HG03103 (cell line): ENCODE data around the gene PMEPA1.

ENCODE experiments used
- ATAC-seq: cut with Tn5 transposase; IDR thresholded peaks from one replicate; pipeline ENCODE4 v1.9.1; 2021; ENCODE audit warnings: low read depth; ENCODE audit not compliant: unreplicated experiment

Gene PMEPA1, protein sequence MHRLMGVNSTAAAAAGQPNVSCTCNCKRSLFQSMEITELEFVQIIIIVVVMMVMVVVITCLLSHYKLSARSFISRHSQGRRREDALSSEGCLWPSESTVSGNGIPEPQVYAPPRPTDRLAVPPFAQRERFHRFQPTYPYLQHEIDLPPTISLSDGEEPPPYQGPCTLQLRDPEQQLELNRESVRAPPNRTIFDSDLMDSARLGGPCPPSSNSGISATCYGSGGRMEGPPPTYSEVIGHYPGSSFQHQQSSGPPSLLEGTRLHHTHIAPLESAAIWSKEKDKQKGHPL

DNA sequence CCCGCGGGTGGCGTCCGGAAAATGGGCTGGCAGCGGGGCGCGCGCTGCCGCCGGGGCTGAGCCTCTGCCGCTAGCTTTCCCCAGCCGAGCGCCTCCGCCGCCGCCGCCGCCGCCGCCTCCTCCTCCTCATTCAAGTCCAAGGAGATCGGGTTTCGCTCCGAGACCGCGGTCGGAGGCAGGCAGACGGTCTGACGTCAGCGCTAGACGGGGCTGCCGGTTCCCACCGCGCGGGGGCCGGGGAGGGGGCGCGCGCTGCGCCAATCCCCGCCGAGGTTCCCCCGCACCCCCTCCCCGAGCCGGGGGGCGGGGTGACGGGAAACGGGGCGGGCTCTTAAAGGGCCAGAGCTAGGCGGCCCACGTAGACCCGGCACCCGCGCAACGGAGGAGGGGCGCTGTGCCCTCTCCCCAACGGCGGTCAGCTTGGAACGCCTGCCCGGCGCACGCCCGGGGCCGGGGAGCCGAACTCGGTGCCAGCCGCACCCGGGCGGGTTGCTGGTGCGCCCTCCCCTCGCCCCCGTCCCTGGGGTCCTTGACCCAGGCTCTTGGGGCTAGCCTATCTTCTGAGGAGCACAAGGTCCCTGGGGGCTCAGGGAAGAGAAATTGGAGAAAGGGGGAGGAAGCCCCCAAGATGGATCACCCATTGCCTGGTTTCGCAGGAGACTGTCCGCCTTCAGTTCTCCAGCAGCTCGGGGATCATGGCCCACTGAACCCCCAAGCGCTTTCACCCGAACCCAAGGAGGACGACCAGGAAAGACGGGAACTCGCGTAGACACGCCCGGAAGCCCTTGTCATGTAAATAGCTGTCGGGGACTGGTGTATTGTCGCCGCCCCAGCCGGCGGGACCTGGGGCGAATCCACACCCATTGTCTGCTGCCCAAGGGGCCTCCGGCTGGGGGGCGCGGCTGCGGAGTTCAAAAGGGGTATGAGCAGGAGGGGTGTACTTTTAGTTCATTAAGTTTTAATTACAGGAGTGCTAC lies at the start of gene PMEPA1:
PMEPA1 (minus strand) TSS at position 193 of the 977 bp plus-strand sequence. CDS start 433 bp downstream, outside the sequence.
- peak; percentile 71 for ATAC-seq

DNA sequence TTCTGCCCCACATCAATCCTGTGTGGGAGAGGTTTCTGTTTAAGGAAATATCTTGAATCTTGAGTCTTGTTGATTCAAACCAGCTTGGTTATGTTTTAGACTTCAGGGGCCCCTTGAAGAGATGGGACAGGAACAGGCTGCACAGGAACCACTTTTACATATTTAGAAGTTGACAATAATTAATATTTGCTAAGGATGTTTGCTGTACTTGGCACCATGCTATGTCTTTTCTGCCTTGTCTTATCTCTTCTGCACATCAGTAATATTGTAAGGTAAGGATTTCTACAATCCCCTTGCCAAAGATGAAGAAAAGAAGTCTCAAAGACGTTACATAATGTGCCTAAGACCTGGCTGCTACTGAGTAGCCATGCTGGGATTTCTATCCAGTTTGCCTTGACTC lies 48.0 kb upstream of the PMEPA1 start:
- ATAC-seq, result no peak

DNA sequence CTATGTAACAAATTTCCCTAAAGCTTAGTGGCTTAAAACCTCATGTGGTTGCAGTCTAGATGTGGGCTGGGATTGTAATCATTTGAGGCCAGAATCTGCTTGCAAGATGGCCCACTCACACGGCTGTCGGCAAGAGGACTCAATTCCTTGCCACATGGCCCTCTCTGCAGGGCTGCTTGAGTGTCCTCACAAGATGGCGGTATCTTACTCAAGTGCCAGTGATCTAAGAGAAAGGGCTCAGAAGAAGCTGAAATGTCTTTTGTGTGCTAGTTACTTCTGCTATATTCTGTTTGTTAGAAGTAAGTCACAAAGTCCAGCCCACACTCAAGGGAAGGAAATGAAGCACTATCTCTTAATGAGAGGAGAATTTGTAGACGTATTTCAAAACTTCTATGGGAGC lies 47.1 kb upstream of the PMEPA1 start:
- no peak for ATAC-seq

DNA sequence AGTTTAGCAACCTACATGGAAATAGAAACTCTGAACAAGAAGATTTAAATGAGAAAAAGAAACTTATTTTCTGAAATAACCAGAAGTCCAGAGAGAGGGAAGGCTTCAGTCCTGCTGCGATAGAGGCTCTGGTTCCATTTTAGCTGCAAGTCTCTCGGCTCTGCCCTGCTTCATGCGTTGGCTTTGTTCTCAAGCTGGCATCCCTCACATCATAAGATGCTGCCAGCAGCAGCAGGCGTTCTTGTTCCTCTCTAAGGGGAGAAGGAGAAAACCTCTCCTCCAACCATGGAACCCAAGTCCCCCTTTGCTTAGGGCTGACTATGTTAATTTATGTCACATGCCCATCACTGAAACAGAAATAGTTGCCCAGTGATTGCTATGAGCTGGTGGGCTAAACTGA lies 46.4 kb upstream of the PMEPA1 start:
- ATAC-seq, result no peak

DNA sequence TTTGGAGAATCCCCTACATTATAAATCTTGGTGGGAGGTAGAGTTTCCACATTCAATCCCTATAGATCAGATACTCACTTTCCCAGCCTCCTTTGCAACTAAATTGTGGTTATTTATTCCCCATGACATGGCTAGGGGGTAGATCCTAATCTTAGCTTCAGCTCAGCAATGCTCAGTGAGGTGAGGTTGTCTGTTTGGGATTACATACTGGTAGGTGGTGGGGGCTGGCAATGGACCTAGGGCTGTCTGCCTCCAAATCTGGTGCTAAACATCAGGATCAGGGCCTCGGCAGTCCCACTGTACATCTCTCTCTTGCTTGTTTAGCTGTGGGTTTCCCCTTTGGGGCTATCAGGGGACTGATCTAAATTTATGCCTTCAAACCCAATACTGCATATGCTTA lies 45.8 kb upstream of the PMEPA1 start:
- no peak for ATAC-seq

DNA sequence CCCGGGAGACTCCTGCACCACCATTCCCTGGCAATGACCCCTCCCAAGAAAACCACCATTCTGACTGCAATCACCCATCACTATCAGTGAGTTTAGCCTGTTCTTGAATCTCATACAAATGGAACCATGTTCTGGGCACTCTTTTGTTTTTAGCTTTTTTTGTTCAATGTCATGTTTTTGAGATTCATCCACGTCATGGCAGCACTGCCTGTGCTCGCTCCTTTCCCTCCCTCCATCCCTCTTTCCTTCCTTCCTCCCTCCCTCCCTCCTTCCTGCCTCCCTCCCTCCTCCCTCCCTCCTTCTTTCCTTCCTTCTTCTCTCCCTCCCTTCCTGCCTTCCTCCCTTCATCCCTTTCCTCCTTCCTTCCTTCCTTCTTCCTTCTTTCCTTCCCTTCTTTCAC lies 44.4 kb upstream of the PMEPA1 start:
- no peak for ATAC-seq

DNA sequence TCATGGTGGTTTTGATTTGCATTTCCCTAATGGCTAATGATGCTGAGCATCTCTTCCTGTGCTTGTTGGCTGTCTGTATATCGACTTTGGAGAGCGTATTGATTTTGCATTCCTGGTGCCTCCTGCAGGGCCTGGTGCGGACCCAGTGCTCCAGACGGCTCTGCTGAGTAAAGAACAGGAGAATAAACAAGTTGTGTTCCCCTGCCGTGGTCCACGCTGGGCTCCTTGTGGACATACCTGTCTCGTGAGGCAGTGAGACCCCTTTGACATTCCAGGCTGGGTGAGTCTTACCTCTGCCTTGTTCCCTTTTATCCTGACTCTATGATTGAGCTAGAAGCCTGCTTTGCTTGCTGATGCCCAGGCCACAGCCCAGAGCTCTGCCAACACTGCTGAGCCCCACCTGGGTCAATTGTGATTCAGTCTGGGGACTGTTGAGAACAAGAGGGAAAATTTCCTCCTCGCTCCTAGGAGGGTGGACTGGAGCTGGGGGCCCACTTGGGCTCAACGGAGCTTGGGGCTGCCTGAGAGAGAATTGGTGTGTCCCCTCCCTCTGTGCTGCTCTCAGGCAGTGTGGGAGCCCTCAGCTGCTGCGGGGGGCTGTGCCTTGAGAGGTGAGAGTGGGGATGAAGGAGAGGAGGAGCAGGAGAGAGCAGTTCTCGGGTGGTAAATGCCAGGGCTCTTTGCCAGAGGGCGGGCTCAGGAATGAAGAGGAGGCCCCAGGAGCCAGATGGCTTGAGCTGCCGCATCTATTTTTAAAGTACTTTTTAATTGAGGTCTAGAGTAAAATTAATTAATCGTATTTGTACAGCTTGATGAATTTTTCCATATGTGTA lies 43.7 kb upstream of the PMEPA1 start:
- ATAC-seq, result no peak

DNA sequence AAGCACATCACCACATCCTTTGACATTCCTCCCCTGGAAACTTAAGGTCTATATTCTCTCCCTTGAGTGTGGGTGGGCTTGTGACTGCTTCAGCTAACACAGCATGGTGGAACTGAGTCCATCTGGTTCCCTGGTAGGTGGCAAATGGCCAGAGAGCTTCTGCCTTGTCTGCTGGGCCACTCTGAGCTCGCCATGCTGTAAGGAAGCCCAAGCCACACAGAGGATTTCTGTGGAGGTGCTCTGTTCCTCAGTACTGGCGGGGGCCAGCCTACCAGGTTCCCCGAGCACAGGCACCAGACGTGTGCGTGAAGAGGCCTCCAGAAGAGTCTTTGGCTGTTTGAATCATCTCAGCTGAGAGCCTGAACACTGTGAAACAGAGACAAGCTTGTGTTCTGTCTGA lies 41.6 kb upstream of the PMEPA1 start:
- ATAC-seq, result no peak

DNA sequence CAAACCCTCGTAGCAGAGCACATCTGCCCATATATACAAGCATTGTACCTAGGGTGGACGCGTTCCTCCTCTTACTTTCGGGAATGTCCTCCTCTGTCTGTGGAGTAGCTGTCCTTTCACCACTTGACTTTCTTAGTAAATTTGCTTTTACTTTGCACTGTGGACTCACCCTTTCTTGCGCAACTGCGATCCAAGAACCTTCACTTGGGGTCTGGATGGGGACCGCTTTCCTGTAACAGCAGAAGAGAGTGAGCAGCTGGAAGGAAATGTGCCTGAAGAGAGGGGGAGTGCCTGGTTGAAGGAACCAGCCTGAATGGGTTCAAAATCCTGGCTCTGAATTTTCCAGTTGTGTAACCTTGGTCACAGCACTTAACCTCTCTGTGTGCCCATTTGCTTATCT lies 40.1 kb upstream of the PMEPA1 start:
- no peak for ATAC-seq

DNA sequence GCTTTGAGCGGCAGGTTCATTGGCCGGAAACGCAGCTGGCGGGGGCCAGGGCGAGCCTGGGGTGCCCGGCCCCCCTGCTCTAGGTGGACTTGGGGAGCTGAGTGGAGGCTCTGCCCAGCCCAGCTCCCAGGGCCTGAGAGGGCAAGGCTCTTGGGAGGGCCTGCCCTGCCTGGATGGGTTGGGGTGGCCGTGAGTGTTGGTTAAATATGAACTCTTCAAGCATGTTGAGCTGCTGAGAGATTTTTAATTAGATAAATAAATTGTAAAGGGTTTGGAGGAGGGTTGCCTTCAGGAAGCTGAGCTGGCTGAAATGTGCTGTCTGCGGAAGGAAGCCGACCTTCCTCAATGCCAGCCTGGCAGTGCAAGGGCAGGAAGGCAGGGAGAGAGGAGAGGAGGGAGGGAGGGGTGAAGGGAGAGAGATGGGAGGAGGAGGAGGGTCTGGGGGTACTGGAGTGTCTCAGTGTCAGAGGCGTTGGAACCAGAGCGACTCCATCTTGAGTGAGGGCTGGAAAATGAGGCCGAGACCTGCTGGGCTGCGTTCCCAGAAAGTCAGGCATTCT lies 39.4 kb upstream of the PMEPA1 start:
- ATAC-seq, result no peak

DNA sequence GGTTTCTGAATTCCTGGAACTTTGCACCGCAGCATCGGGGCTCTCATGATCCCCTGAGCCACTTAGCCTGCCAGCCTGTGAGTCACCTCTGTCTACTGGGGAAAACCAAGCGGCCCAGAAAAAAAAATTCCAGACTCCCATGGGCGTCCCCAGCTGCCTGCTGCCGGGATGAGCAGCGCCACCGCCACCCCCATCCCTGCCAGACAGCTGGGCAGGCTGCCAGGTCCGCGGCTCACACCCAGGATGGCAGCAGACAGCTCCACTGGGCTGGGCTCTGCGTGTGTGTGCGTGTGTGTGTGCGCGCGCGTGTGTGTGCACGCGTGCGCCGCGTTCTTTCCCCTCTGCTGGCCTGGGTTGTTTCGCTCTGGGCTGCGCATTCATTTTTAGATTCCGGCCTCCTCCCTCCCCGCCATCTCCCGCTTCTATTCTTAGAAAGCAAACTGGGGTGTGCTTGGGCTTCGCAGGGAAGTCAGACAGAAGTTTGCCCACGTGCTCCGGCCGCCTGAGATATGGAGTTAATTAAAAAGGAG lies 38.9 kb upstream of the PMEPA1 start:
- peak; percentile 62 for ATAC-seq

DNA sequence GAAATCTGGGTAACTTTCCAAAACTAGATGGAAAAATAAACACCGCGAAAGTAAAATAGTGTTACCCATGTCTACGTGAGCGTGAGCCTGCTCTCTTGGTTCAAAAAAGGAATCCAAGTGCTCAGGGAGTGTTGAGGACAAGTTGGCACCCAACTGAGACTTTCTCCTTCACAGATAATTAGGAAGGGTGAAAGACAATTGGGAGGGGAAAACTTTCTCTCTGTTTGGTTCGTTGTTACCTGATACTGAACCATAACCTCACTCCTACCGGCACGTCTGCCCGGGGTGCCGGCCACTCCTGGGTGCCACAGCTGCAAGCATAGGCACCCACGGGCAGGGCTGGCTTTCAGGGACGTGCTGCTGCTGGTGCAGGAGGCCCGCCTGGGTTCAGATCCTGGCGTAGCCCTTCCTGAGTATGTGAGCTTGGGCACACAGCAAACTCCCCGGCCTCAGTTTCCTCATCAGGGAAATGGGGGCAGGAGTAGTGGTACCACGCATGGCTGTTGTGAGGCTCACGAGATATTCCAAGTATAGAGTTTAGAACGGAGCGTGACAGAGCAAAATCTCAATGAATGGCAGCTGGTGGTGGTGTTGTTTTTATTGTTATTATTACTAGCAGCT lies 38.2 kb upstream of the PMEPA1 start:
- ATAC-seq, result no peak

DNA sequence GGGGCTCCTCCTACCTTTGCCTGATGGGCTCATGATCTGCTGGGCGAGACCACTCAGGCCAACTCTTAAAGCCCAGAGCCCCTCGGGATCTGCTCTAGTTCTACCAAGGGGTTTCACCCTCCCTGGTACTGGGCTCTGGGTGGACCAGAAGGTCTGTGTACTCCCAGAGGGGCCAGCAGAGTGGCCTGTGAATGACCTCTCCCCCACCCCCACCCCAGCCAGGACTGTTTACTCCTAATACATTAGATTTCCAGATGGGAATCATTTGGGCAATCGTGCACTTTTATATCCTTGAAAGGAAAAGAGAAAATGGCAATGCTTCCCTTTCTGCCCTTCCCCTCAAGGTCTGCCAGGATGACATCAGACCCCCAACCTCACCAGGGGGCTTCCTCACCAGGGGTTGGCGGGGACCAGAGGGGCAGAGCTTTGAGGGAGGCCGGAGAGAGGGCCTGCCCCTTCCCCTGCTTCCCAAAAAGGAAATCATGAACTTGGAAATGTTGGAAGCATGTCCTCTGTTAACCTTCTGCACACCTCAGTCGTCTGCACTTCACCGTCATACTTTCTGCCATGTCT lies 37.1 kb upstream of the PMEPA1 start:
- ATAC-seq, result no peak

DNA sequence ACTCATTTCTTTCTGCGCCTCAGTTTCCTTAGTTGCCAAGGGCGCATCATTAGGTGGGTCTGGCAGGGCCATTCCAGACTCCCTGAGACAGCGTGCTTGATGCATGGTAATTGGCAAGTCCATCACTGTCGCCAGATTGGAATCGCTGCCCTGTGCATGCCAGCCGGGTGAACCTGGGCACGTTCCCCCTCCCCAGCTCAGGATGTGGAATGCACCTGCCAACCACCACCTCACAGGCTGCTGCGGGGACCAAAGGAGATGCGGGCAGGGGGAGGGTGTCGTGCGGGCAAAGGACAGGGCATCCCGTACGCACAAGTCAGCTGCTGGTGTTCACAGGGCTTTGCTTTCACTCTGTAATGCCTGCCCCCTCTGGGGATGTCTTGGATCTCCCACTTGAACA lies 36.4 kb upstream of the PMEPA1 start:
- ATAC-seq, result no peak

DNA sequence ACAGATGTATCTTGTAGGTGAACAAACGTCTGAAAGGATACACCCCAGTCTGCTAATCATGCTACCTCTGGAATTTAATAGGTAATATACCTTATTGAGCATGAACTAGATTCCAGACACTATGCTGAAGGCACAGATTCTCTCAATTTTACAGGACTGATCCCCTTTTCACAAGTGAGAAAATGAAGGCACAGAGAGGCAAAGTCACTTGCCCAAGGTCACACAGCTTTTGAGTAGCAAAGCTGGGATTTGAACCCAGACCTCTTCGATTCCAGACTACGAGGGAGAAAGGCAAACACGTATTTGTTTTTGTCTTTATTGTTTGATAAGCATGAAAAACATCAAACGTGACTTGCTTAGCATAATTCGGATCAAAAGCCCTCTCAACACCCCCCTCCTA lies 34.4 kb upstream of the PMEPA1 start:
- ATAC-seq, result no peak

DNA sequence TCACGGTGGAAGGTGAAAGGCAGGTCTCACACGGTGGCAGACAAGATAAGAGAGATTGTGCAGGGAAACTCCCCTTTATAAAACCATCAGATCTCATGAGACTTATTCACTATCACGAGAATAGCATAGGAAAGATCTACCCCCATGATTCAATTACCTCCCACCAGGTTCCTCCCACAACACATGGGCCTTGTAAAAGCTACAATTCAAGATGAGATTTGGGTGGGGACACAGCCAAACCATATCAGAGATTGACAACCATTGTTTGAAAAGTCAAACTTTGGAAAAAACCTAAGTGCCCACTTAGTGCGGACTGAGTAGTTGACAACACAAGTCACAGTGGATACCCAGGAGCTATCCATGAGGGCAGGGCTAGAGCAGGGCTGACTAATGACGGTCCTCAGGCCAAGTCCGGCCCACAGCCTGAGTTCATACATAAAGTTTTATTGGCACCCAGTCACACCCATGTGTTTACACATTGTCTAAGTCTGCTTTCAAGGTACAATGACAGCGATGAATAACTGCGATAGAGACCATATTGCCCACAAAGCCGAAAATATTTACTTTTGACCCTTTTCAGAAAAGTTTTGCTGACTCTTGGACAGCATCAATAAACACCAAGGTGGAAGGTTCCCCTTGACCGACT lies 33.8 kb upstream of the PMEPA1 start:
- ATAC-seq, result no peak

DNA sequence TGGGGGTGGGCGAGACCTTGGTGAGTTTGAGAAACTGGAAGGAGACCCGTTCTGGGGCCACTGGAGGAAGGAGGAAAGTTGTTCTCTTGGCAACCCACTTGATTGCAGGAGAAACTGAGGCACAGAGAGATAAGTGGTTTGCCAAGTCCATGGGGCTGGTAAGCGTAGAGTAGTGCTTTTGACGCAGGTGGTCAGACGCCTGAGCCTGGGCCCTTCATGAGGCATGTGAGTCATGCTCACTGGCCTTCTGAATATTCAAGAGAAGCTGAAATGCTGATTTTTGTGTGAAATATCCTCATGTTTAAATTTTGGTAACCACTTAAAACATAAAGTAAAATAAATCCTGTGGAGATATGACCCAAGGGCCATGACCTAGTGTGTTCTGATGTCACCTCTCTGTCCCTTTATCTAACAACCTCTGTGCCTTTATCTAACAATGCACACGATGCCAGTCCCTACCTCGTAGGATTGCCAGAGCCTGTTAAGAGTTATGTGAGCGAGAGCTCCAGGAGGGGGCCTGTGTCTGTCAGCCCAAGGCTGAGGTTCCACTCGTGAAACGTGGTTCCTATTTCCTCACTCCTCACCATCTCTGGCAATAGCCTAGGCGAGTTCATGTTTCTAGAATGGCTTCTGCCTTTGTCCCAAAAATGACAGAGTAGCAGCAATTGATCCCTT lies 32.8 kb upstream of the PMEPA1 start:
- no peak for ATAC-seq

DNA sequence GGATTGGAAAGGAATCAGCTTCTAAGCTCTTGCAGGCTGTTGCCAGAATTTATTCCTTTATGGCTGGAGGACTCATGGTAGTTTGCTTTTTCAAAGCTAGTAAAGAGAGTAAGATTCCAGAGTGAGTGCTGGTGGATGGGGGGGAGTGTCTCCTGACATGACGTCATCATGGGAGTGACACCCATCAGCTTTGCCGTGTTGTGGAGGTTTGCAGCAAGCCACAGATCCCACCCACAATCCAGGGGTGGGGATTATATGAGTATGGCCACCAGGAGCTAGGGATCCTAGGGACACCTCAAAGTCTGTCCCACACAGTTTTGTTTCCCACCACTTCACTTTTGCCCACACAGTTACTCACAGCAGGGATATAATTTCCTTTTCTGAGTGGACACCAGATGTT lies 28.7 kb upstream of the PMEPA1 start:
- no peak for ATAC-seq

DNA sequence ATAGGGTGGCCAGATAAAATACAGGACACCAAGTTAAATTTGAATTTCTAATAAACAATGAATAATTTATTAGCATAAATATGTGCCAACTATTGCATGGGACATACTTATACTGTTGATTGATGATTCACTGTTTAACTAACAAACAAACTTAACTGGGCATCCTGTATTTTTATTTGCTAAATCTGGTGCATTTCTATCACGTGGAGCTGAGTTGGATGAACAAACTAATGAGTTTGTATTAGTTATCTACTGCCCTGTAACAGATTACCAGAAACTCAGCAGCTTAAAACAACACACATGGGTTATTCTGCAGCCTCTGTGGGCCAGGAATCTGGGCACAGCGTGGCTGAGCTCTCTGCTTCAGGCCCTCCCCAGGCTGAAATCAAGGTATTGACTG lies 28.2 kb upstream of the PMEPA1 start:
- ATAC-seq, result no peak
